Measurements from ENCODE around the gene SGCA.

DNA sequence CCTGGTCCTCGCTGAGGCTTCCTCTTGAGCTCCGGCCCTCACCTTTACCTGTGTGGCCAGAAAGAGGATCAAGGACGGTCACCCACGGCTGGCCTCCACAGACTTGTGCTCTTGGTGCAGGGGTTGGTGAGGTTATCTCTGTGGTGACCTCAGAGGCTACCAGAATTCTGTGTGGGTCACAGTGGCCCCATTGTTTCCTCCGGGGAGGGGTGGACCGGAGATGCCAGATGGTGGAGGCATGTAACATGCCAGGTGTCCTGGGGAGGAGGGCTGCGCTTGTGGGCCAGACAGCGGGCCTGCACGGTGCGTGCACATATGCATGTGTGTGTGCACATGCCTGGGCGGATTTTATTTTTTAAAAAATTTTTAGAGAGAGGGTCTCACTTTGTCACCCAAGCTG, 6.3 kb downstream of the SGCA start:
- TF ChIP-seq, protein P1, sequence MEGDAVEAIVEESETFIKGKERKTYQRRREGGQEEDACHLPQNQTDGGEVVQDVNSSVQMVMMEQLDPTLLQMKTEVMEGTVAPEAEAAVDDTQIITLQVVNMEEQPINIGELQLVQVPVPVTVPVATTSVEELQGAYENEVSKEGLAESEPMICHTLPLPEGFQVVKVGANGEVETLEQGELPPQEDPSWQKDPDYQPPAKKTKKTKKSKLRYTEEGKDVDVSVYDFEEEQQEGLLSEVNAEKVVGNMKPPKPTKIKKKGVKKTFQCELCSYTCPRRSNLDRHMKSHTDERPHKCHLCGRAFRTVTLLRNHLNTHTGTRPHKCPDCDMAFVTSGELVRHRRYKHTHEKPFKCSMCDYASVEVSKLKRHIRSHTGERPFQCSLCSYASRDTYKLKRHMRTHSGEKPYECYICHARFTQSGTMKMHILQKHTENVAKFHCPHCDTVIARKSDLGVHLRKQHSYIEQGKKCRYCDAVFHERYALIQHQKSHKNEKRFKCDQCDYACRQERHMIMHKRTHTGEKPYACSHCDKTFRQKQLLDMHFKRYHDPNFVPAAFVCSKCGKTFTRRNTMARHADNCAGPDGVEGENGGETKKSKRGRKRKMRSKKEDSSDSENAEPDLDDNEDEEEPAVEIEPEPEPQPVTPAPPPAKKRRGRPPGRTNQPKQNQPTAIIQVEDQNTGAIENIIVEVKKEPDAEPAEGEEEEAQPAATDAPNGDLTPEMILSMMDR (IDR thresholded peaks at IDR 0.05), result no peak
- no peak for TF ChIP-seq POLR2A (IDR thresholded peaks at IDR 0.05)

Measured in testis (tissue), 2 donors.